Pancreas (tissue), 10 donors: ENCODE results near the gene RAMAC. TPM values are rescaled to one million over a fixed set of nuclear protein-coding genes. Genes with fewer than 3 reads are reported as not detected.

Experiments used
- ATAC-seq, 4 donors: fragments of 200-7000 bp; cut with Tn5 transposase; one replicate each; pipeline versions ENCODE4 v1.8.0 to v1.9.1; 2020; ENCODE audit warnings: mild to moderate bottlenecking in 4 of 4, moderate library complexity in 4 of 4
- DNase-seq, 6 donors: peaks; one replicate each; pipeline ENCODE4 v3.0.0-alpha.2; 2020
- FAIRE-seq: peaks from 2 replicates; lab custom pipeline; 2012; peaks lifted over from hg19 to GRCh38; lab: Jason Lieb, UNC
- H3K27ac ChIP-seq, 4 donors: fragments of 200-600 bp; sonication (generic); 1 replicate in 3 of 4; 2 replicates in 1 of 4; pipeline versions ENCODE4 v1.5.0 to v1.8.0; 2020
- H3K27me3 ChIP-seq, 4 donors: fragments of 200-600 bp; one replicate each; pipeline ENCODE4 v1.8.0; 2021
- H3K36me3 ChIP-seq, 3 donors: fragments of 200-600 bp; sonication (generic) in 1 of 3; one replicate each; pipeline versions ENCODE4 v1.5.0 to v1.8.0; 2020 to 2021
- H3K4me1 ChIP-seq, 3 donors: fragments of 200-600 bp; one replicate each; pipeline ENCODE4 v1.8.0; 2021
- H3K4me3 ChIP-seq, 4 donors: fragments of 200-600 bp; sonication (generic) in 2 of 4; one replicate each; pipeline versions ENCODE4 v1.5.0 to v1.8.0; 2020 to 2021
- H3K9me3 ChIP-seq, 4 donors: fragments of 200-600 bp; one replicate each; pipeline ENCODE4 v1.8.0; 2021
- CTCF ChIP-seq, 4 donors: fragments of 200-600 bp; sonication (generic) in 3 of 4; IDR thresholded peaks; one replicate each; pipeline versions ENCODE4 v1.5.0 to v1.8.0; 2021; ENCODE audit warnings: antibody characterized with exemption in 4 of 4
- WGBS, 2 donors: extraction: QIAGEN DNeasy Blood & Tissue Kit; methylation state at CpG; one replicate each; pipeline ENCODE4 v1.1.7; 2013; 5-methylcytosine and 5-hydroxymethylcytosine counted together
- intact Hi-C, 3 donors: fragments of 100-400 bp; cut with DNase I; formaldehyde crosslinking; loops; one replicate each; pipeline versions ENCODE4 v1.11.1 to v1.14.2; 2022
- polyA plus RNA-seq, 2 donors: library from polyadenylated mRNA; stranded (reverse); fragments of 200-250 nt; gene quantifications; one replicate each; pipeline ENCODE4 v1.2.3, GENCODE V29; 2013
- total RNA-seq, 6 donors: library from RNA; stranded (reverse); fragmentation: NEBNext Ultra II Directional in 4 of 6; extraction: Animal tissue kit (Norgen Biotek cat#: 25700) in 4 of 6; gene quantifications; one replicate each; pipeline versions ENCODE4 v1.2.1 to v1.2.4, GENCODE V29; 2021 to 2023
- donor health status: healthy with polysubstance abuse.
- donor health status: DM: no; HTN: no; CAD: no; lungs with moderate emphysema.
- donor health status: DM: no; HTN: no; CAD: no.
- donor health status: control.
- donor health status: control.
- donor health status: Bipolar disorder and iron deficiency.
- donor health status: DM: yes; HTN: yes; CAD: no.
- donor health status: DM: no; HTN: no; CAD: no.
- donor health status: DM: no; HTN: no; CAD: no.
- donor health status: DM: yes; HTN: yes; CAD: no.

The RAMAC gene
- total and polyA plus RNA-seq, 8 donors: 7.0 to 15.5 (median 9.8) TPM

DNA sequence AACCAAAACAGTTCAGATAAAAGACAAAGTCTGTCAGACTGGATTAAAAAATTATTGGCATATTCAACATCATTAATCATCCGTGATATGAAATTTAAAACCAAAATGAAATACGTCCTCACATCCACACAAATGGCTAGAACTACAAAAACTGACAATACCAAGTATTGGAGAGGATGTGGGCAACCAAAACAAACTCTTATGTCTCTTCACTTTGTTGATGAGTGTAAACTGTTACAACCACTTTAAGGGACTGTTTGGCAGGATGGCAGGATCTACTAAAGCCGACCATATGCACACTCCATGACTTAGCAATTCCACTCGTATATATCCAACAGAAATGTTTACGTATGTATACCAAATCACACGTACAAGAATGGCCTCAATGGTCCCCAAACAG lies 50.2 kb downstream of the RAMAC start:
- Histone ChIP-seq H3K27me3 (no peaks in the 10 kb centered on the region), H3K9me3 (no peaks in the 10 kb centered on the region), H3K4me3 (no peak overlapping the region), H3K36me3 (peaks cover 0 to 10% (median 4%) of the 10 kb centered on the region in 3 donors), H3K4me1 (no peaks in the 10 kb centered on the region), H3K27ac (no peak overlapping the region)
- TF ChIP-seq CTCF (IDR thresholded peaks at IDR 0.05): no peak
- WGBS, 2 donors: 96 to 97% methylated on average over 6 of the region's 6 CpGs
- no peak for DNase-seq
- intact Hi-C loops: no loop called here
- ATAC-seq: no peak
- no peak for FAIRE-seq

DNA sequence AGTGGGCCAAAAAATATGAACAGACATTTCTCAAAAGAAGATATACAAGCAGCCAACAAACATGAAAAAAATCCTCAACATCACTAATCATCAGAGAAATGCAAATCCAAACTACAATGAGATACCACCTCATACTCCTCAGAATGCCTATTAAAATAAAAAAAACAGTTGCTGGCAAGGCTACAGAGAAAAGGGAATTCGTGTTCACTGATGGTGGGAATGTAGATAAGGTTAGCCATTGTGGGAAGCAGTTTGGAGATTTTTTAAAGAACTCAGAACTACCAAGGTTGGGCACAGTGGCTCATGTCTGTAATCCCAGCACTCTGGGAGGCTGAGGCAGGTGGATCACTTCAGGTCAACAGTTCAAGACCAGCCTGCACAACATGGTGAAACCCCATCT lies 53.2 kb downstream of the RAMAC start:
- H3K27me3 ChIP-seq: no peaks in the 10 kb centered on the region
- DNase-seq (no peak), ATAC-seq (no peak), FAIRE-seq (no peak)
- intact Hi-C loops: no loop called here
- no peaks in the 10 kb centered on the region for H3K4me1 ChIP-seq
- WGBS, 2 donors: 13 to 15% methylated on average over 1 of the region's 1 CpG
- H3K9me3 ChIP-seq: no peaks in the 10 kb centered on the region
- TF ChIP-seq CTCF (IDR thresholded peaks at IDR 0.05): no peak
- H3K27ac ChIP-seq: no peak overlapping the region
- peaks cover 0 to 13% (median 7%) of the 10 kb centered on the region in 3 donors for H3K36me3 ChIP-seq
- no peak overlapping the region for H3K4me3 ChIP-seq

Other genes starting within 250 kb of the RAMAC start
- under 1 TPM in 2 of 6 donors, not detected in 4; 0.04 to 0.09 TPM for gene FSD2, start 180.1 kb upstream of the RAMAC start, total RNA-seq
- gene FSD2, start 180.1 kb upstream of the RAMAC start, polyA plus RNA-seq: under 1 TPM; 0.04 to 0.07 TPM
- gene WHAMM, start 176.6 kb upstream of the RAMAC start, total RNA-seq: 1 to 10 TPM; 3.7 to 6.1 (median 4.6) TPM
- gene WHAMM, start 176.6 kb upstream of the RAMAC start, polyA plus RNA-seq: 1 to 10 TPM; 4.0 to 4.2 TPM
- 100 to 1,000 TPM in 5 of 6 donors, 10 to 100 TPM in 1; 82.1 to 180 (median 147) TPM for gene HOMER2, start 33.5 kb upstream of the RAMAC start, total RNA-seq
- 10 to 100 TPM; 76.8 to 92.2 TPM for gene HOMER2, start 33.5 kb upstream of the RAMAC start, polyA plus RNA-seq
- gene C15orf40, start 25.4 kb downstream of the RAMAC start, total RNA-seq: 10 to 100 TPM in 3 of 6 donors, 1 to 10 TPM in 3; 6.4 to 12.0 (median 10.2) TPM
- 10 to 100 TPM in 1 of 2 donors, 1 to 10 TPM in 1; 8.7 to 19.0 TPM for gene C15orf40, start 25.4 kb downstream of the RAMAC start, polyA plus RNA-seq
- gene BTBD1, start 81.0 kb downstream of the RAMAC start, total RNA-seq: 10 to 100 TPM; 11.4 to 24.4 (median 15.6) TPM
- gene BTBD1, start 81.0 kb downstream of the RAMAC start, polyA plus RNA-seq: 10 to 100 TPM in 1 of 2 donors, 1 to 10 TPM in 1; 5.1 to 16.1 TPM
- gene TM6SF1, start 121.4 kb downstream of the RAMAC start, total RNA-seq: 1 to 10 TPM in 3 of 6 donors, under 1 TPM in 3; 0.19 to 6.0 (median 0.99) TPM
- 1 to 10 TPM in 1 of 2 donors, under 1 TPM in 1; 0.87 to 2.2 TPM for gene TM6SF1, start 121.4 kb downstream of the RAMAC start, polyA plus RNA-seq
- 10 to 100 TPM in 2 of 6 donors, 1 to 10 TPM in 4; 5.8 to 17.2 (median 7.9) TPM for gene HDGFL3, start 221.6 kb downstream of the RAMAC start, total RNA-seq
- 10 to 100 TPM in 1 of 2 donors, 1 to 10 TPM in 1; 3.0 to 10.5 TPM for gene HDGFL3, start 221.6 kb downstream of the RAMAC start, polyA plus RNA-seq